ENCODE measurements around the gene LCOR. TPM values are rescaled to one million over a fixed set of nuclear protein-coding genes. Genes with fewer than 3 reads are reported as not detected.

The LCOR gene
- total and polyA plus RNA-seq, 5 experiments from 2014 or later = 18.9 to 51.2 (median 26.6) TPM

- H3K36me3 Mint-ChIP-seq = peaks cover 0 to 6% (median 0%) of the 10 kb centered on the region in 3 donors
- ATAC-seq = no peak
- DNase-seq = no peak
- H3K4me1 Mint-ChIP-seq = peaks cover 0 to 2% (median 0%) of the 10 kb centered on the region in 4 donors
- POLR2A ChIA-PET = no interaction called here
- peaks cover 0 to 9% (median 6%) of the 10 kb centered on the region in 9 donors for H3K9me3 Mint-ChIP-seq
- no peak overlapping the region for H3K27ac Mint-ChIP-seq
- no peak overlapping the region for H3K4me3 Mint-ChIP-seq
- H3K27me3 Mint-ChIP-seq = peaks cover 0 to 11% (median 6%) of the 10 kb centered on the region in 5 donors
Measured at GRCh38 chr10:97001183-97001991, 169.3 kb downstream of the LCOR start.

DNA sequence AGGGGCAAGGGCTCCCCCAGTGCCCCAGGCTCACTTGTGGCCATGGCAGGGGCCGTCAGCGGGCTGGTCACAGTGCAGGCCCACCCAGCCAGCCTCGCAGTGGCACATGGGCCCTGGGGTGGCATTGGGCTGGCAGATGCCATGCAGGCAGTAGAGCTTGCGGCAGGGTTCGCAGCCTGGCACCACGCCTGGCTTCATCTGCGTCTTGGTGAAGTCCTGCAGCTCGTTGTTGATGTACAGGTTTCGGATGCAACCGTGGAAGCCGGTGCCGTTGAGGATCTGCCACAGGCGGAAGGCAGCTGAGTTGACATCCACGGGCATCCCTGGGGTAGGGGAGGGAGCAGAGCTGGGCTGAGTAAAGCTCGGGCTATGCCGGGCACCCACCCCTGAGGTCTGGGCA is 170.6 kb downstream of the LCOR start:
- POLR2A ChIA-PET = no interaction called here
- H3K4me3 Mint-ChIP-seq = no peak overlapping the region
- H3K27ac Mint-ChIP-seq = no peak overlapping the region
- peaks cover 0 to 2% (median 0%) of the 10 kb centered on the region in 4 donors for H3K4me1 Mint-ChIP-seq
- DNase-seq (no peak), ATAC-seq (no peak)
- H3K27me3 Mint-ChIP-seq = peaks cover 0 to 15% (median 6%) of the 10 kb centered on the region in 5 donors
- H3K36me3 Mint-ChIP-seq = peaks cover 0 to 19% (median 6%) of the 10 kb centered on the region in 3 donors
- peaks cover 0 to 22% (median 19%) of the 10 kb centered on the region in 9 donors for H3K9me3 Mint-ChIP-seq

DNA sequence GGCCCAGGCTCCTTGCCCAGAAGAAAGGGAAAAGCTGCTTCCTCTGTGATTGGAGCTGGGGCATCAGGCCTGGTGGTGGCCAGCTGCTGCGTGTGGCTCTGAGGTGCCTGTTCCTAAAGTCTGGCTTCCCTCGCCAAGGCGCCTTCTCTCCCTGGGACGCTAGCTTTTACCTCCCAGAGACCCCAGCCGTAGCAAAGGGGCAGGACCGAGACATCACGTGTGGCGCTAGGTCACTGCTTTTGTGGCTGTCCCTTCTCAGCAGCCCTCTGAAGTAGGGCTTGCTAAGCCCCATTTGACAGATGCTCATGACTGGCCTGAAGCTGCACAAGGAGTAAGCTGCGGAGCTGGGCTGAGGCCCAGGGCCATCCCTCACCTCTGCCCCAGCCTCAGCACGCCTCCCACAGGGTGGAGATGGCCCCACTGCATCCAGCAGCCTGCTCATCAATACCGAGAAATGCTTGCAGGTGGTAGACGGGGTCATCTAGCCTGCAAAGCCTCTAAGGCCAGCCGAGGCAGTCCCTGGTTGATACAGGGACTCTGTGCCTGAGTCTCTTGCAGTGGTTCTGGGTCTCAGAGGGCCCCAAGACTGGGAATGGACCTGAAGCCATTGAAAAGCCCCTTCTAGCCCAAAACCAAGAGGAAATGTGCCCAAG is 171.2 kb downstream of the LCOR start:
- H3K4me3 Mint-ChIP-seq = no peak overlapping the region

DNA sequence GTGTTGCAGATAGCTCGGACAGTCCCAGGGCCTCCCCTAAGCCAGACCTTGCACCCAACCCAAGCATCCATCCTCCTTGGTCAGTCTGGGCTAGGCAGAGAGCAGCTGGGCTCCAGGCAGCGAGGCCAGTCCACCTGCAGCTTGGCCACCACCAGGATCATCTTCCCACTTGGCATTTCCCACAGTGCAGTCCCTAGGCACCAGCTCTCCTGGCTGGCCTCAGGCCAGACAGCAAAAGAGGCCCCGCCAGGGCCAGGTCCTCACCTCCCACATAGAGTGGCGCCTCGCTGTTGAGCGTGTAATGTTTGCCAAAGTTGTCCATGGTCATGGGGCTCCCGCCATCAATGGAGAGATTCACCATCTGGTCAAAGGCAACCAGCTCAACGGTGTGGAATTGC is 171.7 kb downstream of the LCOR start:
- Mint-ChIP-seq H3K9me3 (peaks cover 0 to 26% (median 23%) of the 10 kb centered on the region in 9 donors), H3K4me3 (no peak overlapping the region), H3K4me1 (peaks cover 0 to 2% (median 0%) of the 10 kb centered on the region in 4 donors), H3K36me3 (peaks cover 0 to 19% (median 7%) of the 10 kb centered on the region in 3 donors), H3K27me3 (peaks cover 0 to 15% (median 6%) of the 10 kb centered on the region in 5 donors), H3K27ac (no peak overlapping the region)
- ATAC-seq = no peak
- POLR2A ChIA-PET = no interaction called here
- no peak for DNase-seq

More for the DNA sequence above, 171.2 kb downstream of the LCOR start:
- POLR2A ChIA-PET = no interaction called here
- Mint-ChIP-seq H3K27me3 (peaks cover 0 to 15% (median 6%) of the 10 kb centered on the region in 5 donors), H3K36me3 (peaks cover 0 to 19% (median 7%) of the 10 kb centered on the region in 3 donors), H3K27ac (peak overlapping the region in 1 of 10 donors; percentile 29), H3K9me3 (peaks cover 0 to 26% (median 23%) of the 10 kb centered on the region in 9 donors), H3K4me1 (peaks cover 0 to 2% (median 0%) of the 10 kb centered on the region in 4 donors)
- no peak for ATAC-seq
- no peak for DNase-seq

GRCh38 chr10:97004591-97004990 is 172.5 kb downstream of the LCOR start:
- peaks cover 0 to 2% (median 0%) of the 10 kb centered on the region in 4 donors for H3K4me1 Mint-ChIP-seq
- H3K36me3 Mint-ChIP-seq = peaks cover 0 to 19% (median 7%) of the 10 kb centered on the region in 3 donors
- POLR2A ChIA-PET = no interaction called here
- peaks cover 0 to 15% (median 6%) of the 10 kb centered on the region in 5 donors for H3K27me3 Mint-ChIP-seq
- no peak overlapping the region for H3K4me3 Mint-ChIP-seq
- no peak for ATAC-seq
- H3K9me3 Mint-ChIP-seq = peaks cover 0 to 30% (median 23%) of the 10 kb centered on the region in 9 donors
- no peak for DNase-seq
- H3K27ac Mint-ChIP-seq = no peak overlapping the region

GRCh38 chr10:97005349-97005748 is 173.3 kb downstream of the LCOR start:
- POLR2A ChIA-PET = no interaction called here
- Mint-ChIP-seq H3K4me1 (peaks cover 0 to 2% (median 0%) of the 10 kb centered on the region in 4 donors), H3K27ac (no peak overlapping the region), H3K9me3 (peaks cover 0 to 31% (median 23%) of the 10 kb centered on the region in 9 donors), H3K36me3 (peaks cover 0 to 23% (median 7%) of the 10 kb centered on the region in 3 donors), H3K27me3 (peaks cover 0 to 15% (median 6%) of the 10 kb centered on the region in 5 donors), H3K4me3 (no peak overlapping the region)
- ATAC-seq = no peak
- DNase-seq = no peak

GRCh38 chr10:97006364-97006763 is 174.3 kb downstream of the LCOR start:
- Mint-ChIP-seq H3K27ac (no peak overlapping the region), H3K27me3 (peaks cover 0 to 15% (median 6%) of the 10 kb centered on the region in 5 donors), H3K36me3 (peaks cover 0 to 23% (median 7%) of the 10 kb centered on the region in 3 donors), H3K4me3 (no peak overlapping the region), H3K9me3 (peaks cover 0 to 31% (median 23%) of the 10 kb centered on the region in 9 donors), H3K4me1 (peaks cover 0 to 2% (median 0%) of the 10 kb centered on the region in 4 donors)
- POLR2A ChIA-PET = no interaction called here
- no peak for DNase-seq
- no peak for ATAC-seq

DNA sequence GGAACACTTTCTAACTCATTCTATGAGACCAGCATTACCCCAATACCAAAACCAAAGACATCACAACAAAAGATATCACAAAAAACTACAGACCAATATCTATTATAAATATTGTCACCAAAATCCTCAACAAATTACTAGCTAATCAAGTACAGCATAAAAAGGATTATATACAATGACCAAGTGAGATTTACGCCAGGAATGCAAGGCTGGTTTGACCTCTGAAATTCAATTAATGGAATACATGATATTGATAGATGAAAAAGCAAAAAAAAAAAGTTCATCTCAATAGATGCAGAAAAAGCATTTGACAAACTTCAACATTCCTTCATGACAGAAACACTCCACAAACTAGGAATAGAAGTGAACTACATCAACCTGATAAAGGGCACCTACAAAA is 175.3 kb downstream of the LCOR start:
- Mint-ChIP-seq H3K36me3 (peaks cover 0 to 23% (median 7%) of the 10 kb centered on the region in 3 donors), H3K27me3 (peaks cover 0 to 15% (median 6%) of the 10 kb centered on the region in 5 donors), H3K9me3 (peaks cover 0 to 32% (median 23%) of the 10 kb centered on the region in 9 donors), H3K4me3 (no peak overlapping the region), H3K27ac (no peak overlapping the region), H3K4me1 (peaks cover 0 to 4% (median 0%) of the 10 kb centered on the region in 4 donors)
- DNase-seq = no peak
- no peak for ATAC-seq
- POLR2A ChIA-PET = no interaction called here

- Mint-ChIP-seq H3K27ac (no peak overlapping the region), H3K4me1 (peaks cover 0 to 4% (median 2%) of the 10 kb centered on the region in 4 donors), H3K4me3 (no peak overlapping the region), H3K27me3 (peaks cover 0 to 9% (median 3%) of the 10 kb centered on the region in 5 donors), H3K9me3 (peaks cover 0 to 29% (median 22%) of the 10 kb centered on the region in 9 donors), H3K36me3 (peaks cover 0 to 19% (median 7%) of the 10 kb centered on the region in 3 donors)
- DNase-seq (no peak), ATAC-seq (no peak)
- POLR2A ChIA-PET = no interaction called here
Measured at GRCh38 chr10:97010695-97011206, 178.7 kb downstream of the LCOR start.

DNA sequence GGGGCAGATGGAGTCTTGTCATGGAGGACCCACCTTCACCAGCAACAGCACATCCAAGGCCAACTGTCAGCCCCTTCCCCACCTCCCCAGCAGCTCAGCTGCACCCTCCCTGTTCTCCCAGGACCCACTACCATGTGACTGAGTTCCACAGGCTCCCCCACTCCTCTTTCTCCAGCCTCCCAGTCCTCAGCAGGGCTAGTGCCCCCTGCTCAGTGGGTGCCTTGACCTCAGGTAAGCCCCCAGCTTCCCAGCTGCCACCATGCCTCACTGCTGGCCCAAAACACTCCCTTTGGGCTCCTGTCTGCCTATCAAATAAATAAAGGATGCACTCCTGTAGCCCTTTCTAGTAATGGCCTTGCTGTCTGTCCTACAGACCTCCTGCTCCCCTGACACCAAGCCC is 179.3 kb downstream of the LCOR start:
- POLR2A ChIA-PET = no interaction called here
- no peak for ATAC-seq
- H3K27ac Mint-ChIP-seq = peak overlapping the region in 1 of 10 donors; percentile 54
- H3K4me1 Mint-ChIP-seq = peaks cover 0 to 6% (median 3%) of the 10 kb centered on the region in 4 donors
- no peak for DNase-seq
- H3K36me3 Mint-ChIP-seq = peaks cover 0 to 17% (median 7%) of the 10 kb centered on the region in 3 donors
- H3K27me3 Mint-ChIP-seq = peaks cover 0 to 4% (median 3%) of the 10 kb centered on the region in 5 donors
- peaks cover 0 to 23% (median 17%) of the 10 kb centered on the region in 9 donors for H3K9me3 Mint-ChIP-seq
- peak overlapping the region in 1 of 10 donors; percentile 38 for H3K4me3 Mint-ChIP-seq

- peaks cover 7 to 14% (median 10%) of the 10 kb centered on the region in 4 donors for H3K4me1 Mint-ChIP-seq
- no peak for DNase-seq
Measured at GRCh38 chr10:97012470-97012869, 180.4 kb downstream of the LCOR start.

DNA sequence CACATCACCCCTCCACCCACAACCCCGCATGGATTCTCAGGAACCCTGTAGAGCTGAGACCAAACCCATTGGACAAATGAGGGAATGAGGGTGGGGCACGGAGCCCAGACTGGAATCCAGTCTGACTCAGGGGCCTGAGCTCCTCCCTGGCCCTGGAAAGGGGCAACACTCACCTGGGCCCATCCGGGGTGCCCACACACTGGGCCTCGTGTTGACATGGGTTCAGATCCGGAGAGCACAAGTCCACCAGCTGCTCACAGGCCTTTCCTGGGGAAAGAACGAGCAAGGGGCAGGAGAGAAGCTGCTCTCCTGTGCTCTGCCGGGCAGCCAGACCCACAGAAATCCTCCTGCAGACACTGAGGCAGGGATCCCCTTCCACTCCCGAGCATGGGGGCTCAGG is 181.5 kb downstream of the LCOR start:
- no peak for ATAC-seq
- H3K36me3 Mint-ChIP-seq = peaks cover 0 to 4% (median 0%) of the 10 kb centered on the region in 3 donors

More at GRCh38 chr10:97012470-97012869, 180.4 kb downstream of the LCOR start:
- Mint-ChIP-seq H3K36me3 (peaks cover 0 to 6% (median 3%) of the 10 kb centered on the region in 3 donors), H3K27me3 (peaks cover 0 to 2% (median 0%) of the 10 kb centered on the region in 5 donors), H3K27ac (peak overlapping the region in 1 of 10 donors; percentile 27), H3K4me3 (no peak overlapping the region), H3K9me3 (peaks cover 0 to 12% (median 6%) of the 10 kb centered on the region in 9 donors)
- no peak for ATAC-seq
- POLR2A ChIA-PET = no interaction called here

More for the DNA sequence above, 181.5 kb downstream of the LCOR start:
- Mint-ChIP-seq H3K9me3 (peaks cover 0 to 6% (median 0%) of the 10 kb centered on the region in 9 donors), H3K27me3 (no peaks in the 10 kb centered on the region), H3K27ac (no peak overlapping the region), H3K4me3 (no peak overlapping the region), H3K4me1 (peaks cover 8 to 14% (median 10%) of the 10 kb centered on the region in 4 donors)
- DNase-seq = no peak
- POLR2A ChIA-PET = no interaction called here

Measured in naive thymus-derived CD8-positive, alpha-beta T cell (primary cell).